ENCODE results near the gene JAKMIP3. TPM values are rescaled to one million over a fixed set of nuclear protein-coding genes. Genes with fewer than 3 reads are reported as not detected.

Gene JAKMIP3
- total RNA-seq, 4 donors from 2014 or later, result 0.26 to 1.3 (median 1.2) TPM; not detected in 1

DNA sequence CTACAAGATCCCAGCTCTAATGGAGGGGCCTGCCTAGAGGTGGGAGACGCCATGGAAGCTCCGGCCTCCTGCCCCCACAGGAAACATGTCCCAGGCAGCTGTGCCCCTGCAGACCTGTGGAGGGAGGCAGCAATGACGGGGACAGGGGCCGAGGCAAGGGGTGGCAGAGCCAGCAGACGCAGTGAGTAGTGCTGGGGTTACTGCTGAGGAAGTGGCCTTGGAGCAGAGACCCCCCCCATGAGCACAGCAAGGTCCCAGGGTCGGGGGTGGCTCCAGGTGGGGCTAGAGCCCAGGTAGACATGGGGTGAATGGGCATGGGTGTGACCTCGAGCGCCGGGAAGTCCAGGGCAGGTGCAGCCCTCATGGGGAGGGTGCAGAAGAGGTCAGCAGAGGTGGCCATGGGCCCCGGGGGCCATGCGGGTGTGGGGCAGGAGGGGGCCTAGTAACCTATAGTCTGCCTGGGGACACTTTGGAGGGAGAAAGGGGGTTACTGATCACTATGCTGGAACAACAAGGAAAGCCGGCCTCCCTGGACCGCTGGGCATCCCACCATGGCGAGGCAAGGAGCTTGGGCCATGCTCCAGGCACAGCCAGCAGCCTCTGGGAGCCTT is 45.5 kb downstream of the JAKMIP3 start:
- peak in 1 of 2 donors; percentile 9 for DNase-seq
- TF ChIP-seq, protein P1, sequence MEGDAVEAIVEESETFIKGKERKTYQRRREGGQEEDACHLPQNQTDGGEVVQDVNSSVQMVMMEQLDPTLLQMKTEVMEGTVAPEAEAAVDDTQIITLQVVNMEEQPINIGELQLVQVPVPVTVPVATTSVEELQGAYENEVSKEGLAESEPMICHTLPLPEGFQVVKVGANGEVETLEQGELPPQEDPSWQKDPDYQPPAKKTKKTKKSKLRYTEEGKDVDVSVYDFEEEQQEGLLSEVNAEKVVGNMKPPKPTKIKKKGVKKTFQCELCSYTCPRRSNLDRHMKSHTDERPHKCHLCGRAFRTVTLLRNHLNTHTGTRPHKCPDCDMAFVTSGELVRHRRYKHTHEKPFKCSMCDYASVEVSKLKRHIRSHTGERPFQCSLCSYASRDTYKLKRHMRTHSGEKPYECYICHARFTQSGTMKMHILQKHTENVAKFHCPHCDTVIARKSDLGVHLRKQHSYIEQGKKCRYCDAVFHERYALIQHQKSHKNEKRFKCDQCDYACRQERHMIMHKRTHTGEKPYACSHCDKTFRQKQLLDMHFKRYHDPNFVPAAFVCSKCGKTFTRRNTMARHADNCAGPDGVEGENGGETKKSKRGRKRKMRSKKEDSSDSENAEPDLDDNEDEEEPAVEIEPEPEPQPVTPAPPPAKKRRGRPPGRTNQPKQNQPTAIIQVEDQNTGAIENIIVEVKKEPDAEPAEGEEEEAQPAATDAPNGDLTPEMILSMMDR (IDR thresholded peaks at IDR 0.05), result no peak
- no peak for TF ChIP-seq POLR2A (IDR thresholded peaks at IDR 0.05)
- H3K27ac ChIP-seq, result no peak overlapping the region
- intact Hi-C loops (cut with DNase I; ENCODE audit: low total_unique reads), result no loop called here
- H3K9me3 ChIP-seq, result no peaks in the 10 kb centered on the region
- no peak overlapping the region for H3K4me3 ChIP-seq
- no peaks in the 10 kb centered on the region for H3K27me3 ChIP-seq
- H3K4me1 ChIP-seq, result no peaks in the 10 kb centered on the region
- no peaks in the 10 kb centered on the region for H3K36me3 ChIP-seq

- DNase-seq, result peak; percentile 6 to 8
- intact Hi-C loops (cut with DNase I; ENCODE audit: low total_unique reads), result no loop called here
- H3K27ac ChIP-seq, result no peak overlapping the region
- no peaks in the 10 kb centered on the region for H3K4me1 ChIP-seq
- H3K27me3 ChIP-seq, result no peaks in the 10 kb centered on the region
- no peak overlapping the region for H3K4me3 ChIP-seq
- TF ChIP-seq, protein P1 (IDR thresholded peaks at IDR 0.05), result no peak
- TF ChIP-seq POLR2A (IDR thresholded peaks at IDR 0.05), result no peak
- no peaks in the 10 kb centered on the region for H3K9me3 ChIP-seq
- no peaks in the 10 kb centered on the region for H3K36me3 ChIP-seq
Measured at GRCh38 chr10:132111871-132112341, 46.2 kb downstream of the JAKMIP3 start.

- peak; percentile 3 to 10 for DNase-seq
- H3K9me3 ChIP-seq, result no peaks in the 10 kb centered on the region
- TF ChIP-seq POLR2A (IDR thresholded peaks at IDR 0.05), result no peak
- TF ChIP-seq, protein P1 (IDR thresholded peaks at IDR 0.05), result no peak
- H3K27me3 ChIP-seq, result no peaks in the 10 kb centered on the region
- H3K4me1 ChIP-seq, result no peaks in the 10 kb centered on the region
- no peaks in the 10 kb centered on the region for H3K36me3 ChIP-seq
- no peak overlapping the region for H3K27ac ChIP-seq
- intact Hi-C loops (cut with DNase I; ENCODE audit: low total_unique reads), result no loop called here
- no peak overlapping the region for H3K4me3 ChIP-seq
Measured at GRCh38 chr10:132112611-132113010, 46.9 kb downstream of the JAKMIP3 start.

- Histone ChIP-seq H3K27me3 (no peaks in the 10 kb centered on the region), H3K27ac (no peak overlapping the region), H3K36me3 (no peaks in the 10 kb centered on the region), H3K9me3 (no peaks in the 10 kb centered on the region), H3K4me1 (no peaks in the 10 kb centered on the region), H3K4me3 (no peak overlapping the region)
- DNase-seq, result peak in 1 of 2 donors; percentile 2
- TF ChIP-seq, protein P1 (IDR thresholded peaks at IDR 0.05), result no peak
- TF ChIP-seq POLR2A (IDR thresholded peaks at IDR 0.05), result no peak
- intact Hi-C loops (cut with DNase I; ENCODE audit: low total_unique reads), result no loop called here
Measured at GRCh38 chr10:132113206-132113605, 47.5 kb downstream of the JAKMIP3 start.

DNA sequence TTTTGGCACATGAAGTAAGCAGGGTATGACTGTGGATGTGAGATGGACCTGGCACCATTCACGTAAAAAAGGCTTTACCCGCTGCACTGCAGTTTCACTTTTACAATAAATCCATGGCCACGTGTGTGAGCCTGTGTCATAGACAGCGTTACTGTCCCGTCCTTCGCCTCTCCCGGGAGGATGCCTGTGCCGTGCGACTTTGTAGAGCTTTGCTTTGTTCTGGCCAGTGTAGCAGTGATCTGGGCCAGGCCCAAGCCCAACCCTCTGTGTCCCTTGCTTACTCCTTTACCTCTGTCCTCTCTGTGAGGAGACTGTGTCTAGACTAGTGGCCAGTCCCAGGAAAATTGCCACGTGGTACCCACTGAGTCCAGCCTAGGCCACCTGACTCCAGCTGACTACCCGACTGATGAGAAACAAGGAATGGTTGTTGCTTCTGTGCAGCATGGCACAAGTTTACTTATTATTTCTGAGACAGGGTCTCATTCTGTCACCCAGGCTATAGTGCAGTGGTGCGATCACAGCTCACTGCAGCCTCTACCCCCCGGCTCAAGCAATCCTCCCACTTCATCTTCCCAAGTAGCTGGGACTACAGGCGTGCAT is 48.1 kb downstream of the JAKMIP3 start:
- no peaks in the 10 kb centered on the region for H3K36me3 ChIP-seq
- TF ChIP-seq, protein P1 (IDR thresholded peaks at IDR 0.05), result no peak
- TF ChIP-seq POLR2A (IDR thresholded peaks at IDR 0.05), result no peak
- H3K4me3 ChIP-seq, result no peak overlapping the region
- no peaks in the 10 kb centered on the region for H3K4me1 ChIP-seq
- intact Hi-C loops (cut with DNase I; ENCODE audit: low total_unique reads), result no loop called here
- no peaks in the 10 kb centered on the region for H3K9me3 ChIP-seq
- DNase-seq, result peak in 1 of 2 donors; percentile 1
- no peaks in the 10 kb centered on the region for H3K27me3 ChIP-seq
- no peak overlapping the region for H3K27ac ChIP-seq

Data from uterus (tissue), 4 donors.